Ishikawa (cell line): ENCODE results near the gene AGMO.

ENCODE experiments used
- CEBPB ChIP-seq: IDR thresholded peaks from 2 replicates; pipeline ENCODE4 v1.6.1; 2012
- CREB1 ChIP-seq: IDR thresholded peaks from 2 replicates; pipeline ENCODE4 v1.6.1; 2012; ENCODE audit warnings: low read depth
- EP300 ChIP-seq: IDR thresholded peaks from 2 replicates; pipeline ENCODE4 v1.6.1; 2012; ENCODE audit warnings: borderline replicate concordance
- MAX ChIP-seq: IDR thresholded peaks from 2 replicates; pipeline ENCODE4 v1.6.1; 2012
- RAD21 ChIP-seq: IDR thresholded peaks from 2 replicates; pipeline ENCODE4 v1.6.1; 2012; ENCODE audit warnings: low read depth
- TAF1 ChIP-seq: IDR thresholded peaks from 2 replicates; pipeline ENCODE4 v1.6.1; 2012; ENCODE audit warnings: low read depth, mild to moderate bottlenecking
- TEAD4 ChIP-seq: IDR thresholded peaks from 2 replicates; pipeline ENCODE4 v1.6.1; 2012
- USF1 ChIP-seq: IDR thresholded peaks from 2 replicates; pipeline ENCODE4 v1.6.1; 2012
- YY1 ChIP-seq: IDR thresholded peaks from 2 replicates; pipeline ENCODE4 v1.6.1; 2012; ENCODE audit warnings: low read depth
- TF ChIP-seq, protein P1 (sequence below): IDR thresholded peaks from 2 replicates; pipeline ENCODE4 v1.6.1; 2012; ENCODE audit warnings: low read depth, mild to moderate bottlenecking

GRCh38 chr7:15323550-15323949 is 238.3 kb downstream of the AGMO start:
- TF ChIP-seq CEBPB (no peak), EP300 (no peak), YY1 (no peak), TAF1 (no peak), RAD21 (no peak), TEAD4 (no peak), USF1 (no peak), MAX (no peak), CREB1 (no peak)
- TF ChIP-seq, protein P1, sequence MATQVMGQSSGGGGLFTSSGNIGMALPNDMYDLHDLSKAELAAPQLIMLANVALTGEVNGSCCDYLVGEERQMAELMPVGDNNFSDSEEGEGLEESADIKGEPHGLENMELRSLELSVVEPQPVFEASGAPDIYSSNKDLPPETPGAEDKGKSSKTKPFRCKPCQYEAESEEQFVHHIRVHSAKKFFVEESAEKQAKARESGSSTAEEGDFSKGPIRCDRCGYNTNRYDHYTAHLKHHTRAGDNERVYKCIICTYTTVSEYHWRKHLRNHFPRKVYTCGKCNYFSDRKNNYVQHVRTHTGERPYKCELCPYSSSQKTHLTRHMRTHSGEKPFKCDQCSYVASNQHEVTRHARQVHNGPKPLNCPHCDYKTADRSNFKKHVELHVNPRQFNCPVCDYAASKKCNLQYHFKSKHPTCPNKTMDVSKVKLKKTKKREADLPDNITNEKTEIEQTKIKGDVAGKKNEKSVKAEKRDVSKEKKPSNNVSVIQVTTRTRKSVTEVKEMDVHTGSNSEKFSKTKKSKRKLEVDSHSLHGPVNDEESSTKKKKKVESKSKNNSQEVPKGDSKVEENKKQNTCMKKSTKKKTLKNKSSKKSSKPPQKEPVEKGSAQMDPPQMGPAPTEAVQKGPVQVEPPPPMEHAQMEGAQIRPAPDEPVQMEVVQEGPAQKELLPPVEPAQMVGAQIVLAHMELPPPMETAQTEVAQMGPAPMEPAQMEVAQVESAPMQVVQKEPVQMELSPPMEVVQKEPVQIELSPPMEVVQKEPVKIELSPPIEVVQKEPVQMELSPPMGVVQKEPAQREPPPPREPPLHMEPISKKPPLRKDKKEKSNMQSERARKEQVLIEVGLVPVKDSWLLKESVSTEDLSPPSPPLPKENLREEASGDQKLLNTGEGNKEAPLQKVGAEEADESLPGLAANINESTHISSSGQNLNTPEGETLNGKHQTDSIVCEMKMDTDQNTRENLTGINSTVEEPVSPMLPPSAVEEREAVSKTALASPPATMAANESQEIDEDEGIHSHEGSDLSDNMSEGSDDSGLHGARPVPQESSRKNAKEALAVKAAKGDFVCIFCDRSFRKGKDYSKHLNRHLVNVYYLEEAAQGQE: no peak
